Measurements from ENCODE around the gene CPLX1. TPM values are rescaled to one million over a fixed set of nuclear protein-coding genes. Genes with fewer than 3 reads are reported as not detected.

Gene CPLX1
- total RNA-seq, 1 experiment from 2014 or later: 3.9 TPM

DNA sequence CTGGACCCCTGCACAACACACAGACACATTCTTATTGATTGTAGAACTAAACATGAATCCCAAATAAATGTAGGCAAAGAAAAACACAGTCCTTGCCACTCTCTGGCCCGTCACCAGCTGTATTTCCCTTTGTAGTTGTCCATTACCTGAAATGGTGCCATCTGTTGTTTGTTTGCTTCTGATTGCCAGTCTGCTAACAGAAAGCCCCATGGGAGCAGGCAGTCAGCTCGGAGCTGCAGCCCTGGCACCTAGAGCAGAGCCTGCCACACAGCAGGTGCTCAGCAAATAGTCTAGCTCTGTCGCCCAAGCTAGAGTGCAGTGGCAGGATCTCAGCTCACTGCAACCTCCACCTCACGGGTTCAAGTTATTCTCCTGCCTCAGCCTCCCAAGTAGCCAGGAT is 28.9 kb downstream of the CPLX1 start:
- intact Hi-C loops (cut with micrococcal nuclease; ENCODE audit: unreplicated experiment): no loop called here
- Histone ChIP-seq H3K4me2 (no peak overlapping the region), H3F3A (ENCODE audit: insufficient read depth, low read depth) (peaks cover 26% of the 10 kb centered on the region), H2AFZ (no peak overlapping the region), H3K79me2 (ENCODE audit: low read depth) (no peaks in the 10 kb centered on the region), H3K9me2 (ENCODE audit: insufficient read depth) (no peaks in the 10 kb centered on the region), H3K4me3 (no peak overlapping the region), H4K20me1 (ENCODE audit: insufficient read depth) (no peaks in the 10 kb centered on the region), H3K27ac (no peak overlapping the region), H3K27me3 (ENCODE audit: insufficient read depth, low read depth) (no peaks in the 10 kb centered on the region), H3K9me3 (ENCODE audit: insufficient read depth, low read depth) (no peaks in the 10 kb centered on the region), H3K4me1 (replicated peaks; ENCODE audit: insufficient read depth) (peaks cover 21% of the 10 kb centered on the region), H3K36me3 (ENCODE audit: low read depth) (no peaks in the 10 kb centered on the region)
- BruUV-seq (replicated peaks): no TSS peak
- TF ChIP-seq, protein P1, sequence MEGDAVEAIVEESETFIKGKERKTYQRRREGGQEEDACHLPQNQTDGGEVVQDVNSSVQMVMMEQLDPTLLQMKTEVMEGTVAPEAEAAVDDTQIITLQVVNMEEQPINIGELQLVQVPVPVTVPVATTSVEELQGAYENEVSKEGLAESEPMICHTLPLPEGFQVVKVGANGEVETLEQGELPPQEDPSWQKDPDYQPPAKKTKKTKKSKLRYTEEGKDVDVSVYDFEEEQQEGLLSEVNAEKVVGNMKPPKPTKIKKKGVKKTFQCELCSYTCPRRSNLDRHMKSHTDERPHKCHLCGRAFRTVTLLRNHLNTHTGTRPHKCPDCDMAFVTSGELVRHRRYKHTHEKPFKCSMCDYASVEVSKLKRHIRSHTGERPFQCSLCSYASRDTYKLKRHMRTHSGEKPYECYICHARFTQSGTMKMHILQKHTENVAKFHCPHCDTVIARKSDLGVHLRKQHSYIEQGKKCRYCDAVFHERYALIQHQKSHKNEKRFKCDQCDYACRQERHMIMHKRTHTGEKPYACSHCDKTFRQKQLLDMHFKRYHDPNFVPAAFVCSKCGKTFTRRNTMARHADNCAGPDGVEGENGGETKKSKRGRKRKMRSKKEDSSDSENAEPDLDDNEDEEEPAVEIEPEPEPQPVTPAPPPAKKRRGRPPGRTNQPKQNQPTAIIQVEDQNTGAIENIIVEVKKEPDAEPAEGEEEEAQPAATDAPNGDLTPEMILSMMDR (conservative IDR thresholded peaks at IDR 0.05): no peak
- no peak for TF ChIP-seq EZH2 (IDR thresholded peaks at IDR 0.05; ENCODE audit: low read depth)
- DNase-seq: no peak
- POLR2A ChIA-PET (ENCODE audit: unreplicated experiment): no interaction called here
- CTCF ChIA-PET: no interaction called here

DNA sequence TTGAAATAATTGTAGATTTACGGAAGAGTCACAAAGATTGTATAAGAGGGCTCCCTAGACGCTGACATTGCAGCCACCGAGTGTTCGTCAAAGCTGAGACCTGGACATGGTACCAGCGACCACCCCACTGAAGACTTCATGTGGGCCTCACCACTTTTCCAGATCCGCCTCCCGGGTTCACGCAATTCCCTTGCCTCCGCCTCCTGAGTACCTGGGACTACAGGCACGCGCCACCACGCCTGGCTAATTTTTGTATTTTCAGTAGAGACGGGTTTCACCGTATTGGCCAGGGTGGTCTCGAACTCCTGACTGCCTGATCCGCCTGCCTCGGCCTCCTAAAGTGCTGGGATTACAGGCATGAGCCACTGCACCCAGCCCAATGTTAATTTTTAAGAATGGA is 29.7 kb downstream of the CPLX1 start:
- ChIA-PET POLR2A (ENCODE audit: unreplicated experiment) (no interaction called here), CTCF (no interaction called here)
- no peaks in the 10 kb centered on the region for H3K9me3 ChIP-seq (ENCODE audit: insufficient read depth, low read depth)
- no peaks in the 10 kb centered on the region for H3K27me3 ChIP-seq (ENCODE audit: insufficient read depth, low read depth)
- peaks cover 22% of the 10 kb centered on the region for H3F3A ChIP-seq (ENCODE audit: insufficient read depth, low read depth)
- H2AFZ ChIP-seq: no peak overlapping the region
- no peaks in the 10 kb centered on the region for H3K79me2 ChIP-seq (ENCODE audit: low read depth)
- no peaks in the 10 kb centered on the region for H3K36me3 ChIP-seq (ENCODE audit: low read depth)
- no peak for DNase-seq
- intact Hi-C loops (cut with micrococcal nuclease; ENCODE audit: unreplicated experiment): no loop called here
- TF ChIP-seq, protein P1 (conservative IDR thresholded peaks at IDR 0.05): no peak
- no peak for TF ChIP-seq EZH2 (IDR thresholded peaks at IDR 0.05; ENCODE audit: low read depth)
- H3K4me3 ChIP-seq: no peak overlapping the region
- H3K4me2 ChIP-seq: no peak overlapping the region
- no peaks in the 10 kb centered on the region for H4K20me1 ChIP-seq (ENCODE audit: insufficient read depth)
- no peak overlapping the region for H3K27ac ChIP-seq
- H3K9me2 ChIP-seq (ENCODE audit: insufficient read depth): no peaks in the 10 kb centered on the region
- peaks cover 19% of the 10 kb centered on the region for H3K4me1 ChIP-seq (replicated peaks; ENCODE audit: insufficient read depth)
- BruUV-seq (replicated peaks): no TSS peak

DNA sequence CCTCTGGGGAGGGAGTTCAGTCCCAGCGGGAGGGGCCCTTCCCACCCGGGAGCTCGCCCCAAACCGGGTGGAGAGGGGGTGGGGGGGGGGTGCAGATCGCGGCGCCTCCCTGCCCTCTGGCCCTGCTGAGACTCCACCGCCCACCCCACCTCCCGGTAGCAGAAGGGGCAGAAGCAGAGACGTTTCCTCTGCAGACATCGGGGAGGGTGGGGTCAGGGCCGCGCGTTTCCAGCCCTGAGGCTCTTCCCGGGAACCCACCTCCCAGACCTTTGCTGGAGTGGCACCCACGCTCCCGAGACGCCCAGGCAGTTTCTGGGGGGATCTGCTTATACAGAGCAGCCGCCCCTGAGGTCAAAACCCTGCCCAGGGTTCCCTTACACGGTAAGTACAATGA is 30.2 kb downstream of the CPLX1 start:
- H4K20me1 ChIP-seq (ENCODE audit: insufficient read depth): no peaks in the 10 kb centered on the region
- H2AFZ ChIP-seq: no peak overlapping the region
- H3K79me2 ChIP-seq (ENCODE audit: low read depth): no peaks in the 10 kb centered on the region
- no peaks in the 10 kb centered on the region for H3K9me3 ChIP-seq (ENCODE audit: insufficient read depth, low read depth)
- peaks cover 19% of the 10 kb centered on the region for H3K4me1 ChIP-seq (replicated peaks; ENCODE audit: insufficient read depth)
- H3K9me2 ChIP-seq (ENCODE audit: insufficient read depth): no peaks in the 10 kb centered on the region
- TF ChIP-seq EZH2 (IDR thresholded peaks at IDR 0.05; ENCODE audit: low read depth): no peak
- TF ChIP-seq, protein P1 (conservative IDR thresholded peaks at IDR 0.05): no peak
- ChIA-PET POLR2A (ENCODE audit: unreplicated experiment) (no interaction called here), CTCF (no interaction called here)
- H3K27ac ChIP-seq: no peak overlapping the region
- no peak for DNase-seq
- intact Hi-C loops (cut with micrococcal nuclease; ENCODE audit: unreplicated experiment): no loop called here
- peaks cover 22% of the 10 kb centered on the region for H3F3A ChIP-seq (ENCODE audit: insufficient read depth, low read depth)
- H3K4me3 ChIP-seq: no peak overlapping the region
- H3K27me3 ChIP-seq (ENCODE audit: insufficient read depth, low read depth): no peaks in the 10 kb centered on the region
- no peaks in the 10 kb centered on the region for H3K36me3 ChIP-seq (ENCODE audit: low read depth)
- no peak overlapping the region for H3K4me2 ChIP-seq
- BruUV-seq (replicated peaks): no TSS peak

All from PC-9 (cell line).